Hematopoietic multipotent progenitor cell (in vitro differentiated cells): ENCODE results near the gene NME4. TPM values are rescaled to one million over a fixed set of nuclear protein-coding genes. Genes with fewer than 3 reads are reported as not detected.
"Not testable (repeated sequence)": the region's sequence is repeated elsewhere in the genome, so short reads cannot be mapped to it uniquely, and the experiment has no call there.

Source experiments
- DNase-seq, 3 donors: peaks; one replicate each; pipeline ENCODE4 v3.0.0-alpha.2; 2011 to 2015; ENCODE audit warnings: low read depth in 2 of 3, low spot score in 2 of 3
- total RNA-seq: library from RNA; depleted of rRNA; stranded (reverse); fragments of >200 nt; gene quantifications from one replicate; pipeline ENCODE4 v1.2.3, GENCODE V29; 2012

Gene NME4
- total RNA-seq, 1 donor = 170 TPM

DNA sequence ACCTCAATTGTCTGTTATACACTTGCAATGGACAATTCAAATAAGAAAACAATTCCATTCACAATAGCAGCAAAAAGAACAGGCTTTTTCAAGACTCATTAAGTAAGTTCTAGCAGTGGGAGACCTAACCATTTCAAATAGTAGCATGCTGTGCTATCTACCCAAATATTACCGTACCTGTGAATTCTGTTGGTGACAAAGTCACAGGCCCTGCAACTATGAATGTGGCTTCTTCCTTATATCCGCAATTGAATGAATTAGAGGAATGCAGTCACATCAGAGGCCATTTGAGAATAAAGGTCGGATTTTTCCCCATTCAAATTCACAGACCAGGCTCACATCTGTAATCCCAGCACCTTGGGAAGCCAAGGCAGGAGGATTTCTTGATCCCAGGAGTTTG lies 800 bp upstream of the NME4 start:
- DNase-seq = no peak

DNA sequence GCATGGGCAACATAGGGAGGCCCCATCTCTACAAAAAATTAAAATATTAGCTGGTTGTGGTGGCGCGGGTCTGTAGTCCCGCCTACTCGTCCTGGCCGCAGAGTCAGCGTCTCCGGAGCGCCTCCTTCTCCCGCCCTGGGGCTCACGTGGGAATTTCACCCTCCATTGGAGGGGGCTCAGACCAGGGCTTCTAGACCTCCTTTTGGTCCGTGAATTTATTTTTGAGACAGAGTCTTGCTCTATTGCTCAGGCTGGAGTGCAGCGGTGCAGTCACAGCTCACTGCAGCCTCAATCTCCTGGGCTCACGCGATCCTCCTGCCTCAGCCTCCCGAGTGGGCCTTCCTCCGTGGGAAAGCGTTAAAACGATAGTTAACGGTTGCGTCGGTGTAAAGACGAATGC lies 394 bp upstream of the NME4 start:
- DNase-seq = peak in 2 of 3 donors; percentile 68 to 74

- peak in 2 of 3 donors; percentile 79 to 82 for DNase-seq
Observed at GRCh38 chr16:397736-398332, 835 bp downstream of the NME4 start.

DNA sequence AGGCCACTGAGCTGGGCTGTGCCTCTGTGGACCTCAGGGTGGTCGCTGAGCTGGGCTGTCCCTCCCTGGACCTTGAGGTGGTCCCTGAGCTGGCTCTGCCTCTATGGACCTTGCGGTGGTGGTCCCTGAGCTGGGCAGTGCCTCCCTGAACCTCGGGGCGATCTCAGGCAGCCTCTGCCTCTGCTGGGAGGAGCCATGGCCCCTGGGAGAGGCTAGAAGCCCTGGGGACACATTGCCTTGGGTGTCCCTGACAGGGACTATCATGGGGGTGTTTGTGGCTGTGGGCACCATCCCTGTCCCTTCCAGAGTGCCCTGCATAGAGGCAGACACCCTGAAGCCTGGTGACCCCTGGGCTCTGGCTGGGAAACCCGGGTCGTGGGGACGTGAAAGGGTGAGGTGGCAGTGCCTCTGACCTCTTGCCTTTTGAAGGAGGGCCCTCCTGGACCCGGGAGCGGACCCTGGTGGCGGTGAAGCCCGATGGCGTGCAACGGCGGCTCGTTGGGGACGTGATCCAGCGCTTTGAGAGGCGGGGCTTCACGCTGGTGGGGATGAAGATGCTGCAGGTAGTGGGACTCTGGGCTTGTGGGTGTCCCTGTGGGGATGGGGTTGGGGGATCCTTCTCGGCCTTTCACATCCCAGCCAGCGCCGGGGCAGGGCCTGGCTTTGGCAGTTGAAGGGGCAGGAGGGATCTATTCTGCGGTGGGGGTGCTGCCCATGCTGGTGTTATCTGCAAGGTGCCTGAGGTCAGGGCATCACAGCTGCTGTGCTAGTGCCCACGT lies 1.8 kb downstream of the NME4 start:
- DNase-seq = no peak

DNA sequence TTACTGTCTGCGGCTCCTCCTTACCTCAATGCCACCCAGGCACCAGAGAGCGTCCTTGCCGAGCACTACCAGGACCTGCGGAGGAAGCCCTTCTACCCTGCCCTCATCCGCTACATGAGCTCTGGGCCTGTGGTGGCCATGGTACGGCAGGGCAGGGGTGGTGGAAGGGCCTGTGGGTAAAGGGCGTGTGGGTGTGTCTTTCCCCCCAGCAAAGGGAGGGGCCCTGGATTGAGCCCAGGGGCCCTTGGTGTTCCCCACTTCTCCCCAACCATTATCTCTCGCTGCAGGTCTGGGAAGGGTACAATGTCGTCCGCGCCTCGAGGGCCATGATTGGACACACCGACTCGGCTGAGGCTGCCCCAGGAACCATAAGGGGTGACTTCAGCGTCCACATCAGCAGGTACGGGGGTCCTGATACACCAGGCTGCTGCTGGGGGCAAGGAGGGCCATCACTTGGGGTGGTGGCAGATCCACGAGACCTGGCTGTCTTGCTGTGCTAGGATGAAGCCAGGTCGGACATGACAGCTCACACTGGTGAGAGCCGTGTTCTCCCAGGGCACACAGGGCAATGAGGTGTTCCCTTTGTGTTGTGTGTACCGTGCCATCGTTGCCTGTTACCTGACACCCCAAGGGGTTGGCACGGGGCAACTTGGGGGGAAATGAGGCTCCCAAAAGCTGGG lies 2.5 kb downstream of the NME4 start:
- no peak for DNase-seq

DNA sequence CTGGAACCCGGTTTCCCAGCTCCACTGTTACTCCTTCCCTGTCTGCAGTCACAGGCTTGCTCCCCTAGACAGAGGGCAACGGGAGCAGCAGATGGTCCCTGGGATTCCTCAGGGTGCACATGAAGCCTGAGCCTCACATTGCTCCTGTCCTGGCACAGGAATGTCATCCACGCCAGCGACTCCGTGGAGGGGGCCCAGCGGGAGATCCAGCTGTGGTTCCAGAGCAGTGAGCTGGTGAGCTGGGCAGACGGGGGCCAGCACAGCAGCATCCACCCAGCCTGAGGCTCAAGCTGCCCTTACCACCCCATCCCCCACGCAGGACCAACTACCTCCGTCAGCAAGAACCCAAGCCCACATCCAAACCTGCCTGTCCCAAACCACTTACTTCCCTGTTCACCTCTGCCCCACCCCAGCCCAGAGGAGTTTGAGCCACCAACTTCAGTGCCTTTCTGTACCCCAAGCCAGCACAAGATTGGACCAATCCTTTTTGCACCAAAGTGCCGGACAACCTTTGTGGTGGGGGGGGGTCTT lies 3.1 kb downstream of the NME4 start:
- no peak for DNase-seq

DNA sequence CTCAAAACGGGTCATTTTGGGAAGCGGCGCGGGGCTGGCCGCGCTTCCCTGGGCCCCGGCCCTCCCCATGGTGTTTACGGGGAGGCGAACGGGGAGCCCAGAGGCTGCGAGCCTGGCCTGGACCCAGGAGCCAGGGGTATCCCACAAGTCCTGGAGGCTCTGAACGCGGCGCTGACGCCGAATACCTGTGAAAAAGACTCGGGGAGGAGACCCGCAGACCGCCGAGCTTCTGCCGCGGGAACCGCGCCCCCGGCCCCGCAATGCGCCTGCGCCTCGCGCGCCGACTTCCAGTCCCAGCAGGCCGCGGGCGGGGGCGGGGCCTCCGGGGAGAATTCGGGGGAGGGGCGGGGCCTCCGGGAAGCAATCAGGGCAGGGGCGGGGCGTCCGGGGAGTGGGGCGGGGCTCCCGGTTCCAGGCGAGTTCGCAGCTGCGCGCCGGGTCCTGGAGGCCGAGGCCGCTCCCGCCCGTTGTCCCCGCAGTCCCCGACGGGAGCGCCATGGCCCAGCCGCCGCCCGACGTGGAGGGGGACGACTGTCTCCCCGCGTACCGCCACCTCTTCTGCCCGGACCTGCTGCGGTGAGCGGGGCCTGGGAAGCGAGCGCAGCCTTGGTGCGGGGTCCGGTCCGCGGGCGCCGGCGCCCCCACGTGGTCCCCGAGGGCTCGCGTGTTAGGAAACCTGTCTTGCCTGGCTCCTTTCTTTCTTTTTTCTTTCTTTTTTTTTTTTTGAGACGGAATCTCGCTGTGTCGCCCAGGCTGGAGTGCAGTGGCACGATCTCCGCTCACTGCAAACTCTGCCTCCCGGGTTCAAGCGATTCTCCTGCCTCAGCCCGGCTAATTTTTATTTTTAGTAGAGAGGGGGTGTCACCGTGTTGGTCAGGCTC lies 4.7 kb downstream of the NME4 start, which contains the start of gene DECR2:
DECR2 (plus strand) TSS at position 418 of the 881 bp plus-strand sequence; CDS start at position 497, 79 bp downstream.
- peak; percentile 85 to 94 (median 88) for DNase-seq

GRCh38 chr16:404971-405486 lies 8.0 kb downstream of the NME4 start:
- DNase-seq = no peak

DNA sequence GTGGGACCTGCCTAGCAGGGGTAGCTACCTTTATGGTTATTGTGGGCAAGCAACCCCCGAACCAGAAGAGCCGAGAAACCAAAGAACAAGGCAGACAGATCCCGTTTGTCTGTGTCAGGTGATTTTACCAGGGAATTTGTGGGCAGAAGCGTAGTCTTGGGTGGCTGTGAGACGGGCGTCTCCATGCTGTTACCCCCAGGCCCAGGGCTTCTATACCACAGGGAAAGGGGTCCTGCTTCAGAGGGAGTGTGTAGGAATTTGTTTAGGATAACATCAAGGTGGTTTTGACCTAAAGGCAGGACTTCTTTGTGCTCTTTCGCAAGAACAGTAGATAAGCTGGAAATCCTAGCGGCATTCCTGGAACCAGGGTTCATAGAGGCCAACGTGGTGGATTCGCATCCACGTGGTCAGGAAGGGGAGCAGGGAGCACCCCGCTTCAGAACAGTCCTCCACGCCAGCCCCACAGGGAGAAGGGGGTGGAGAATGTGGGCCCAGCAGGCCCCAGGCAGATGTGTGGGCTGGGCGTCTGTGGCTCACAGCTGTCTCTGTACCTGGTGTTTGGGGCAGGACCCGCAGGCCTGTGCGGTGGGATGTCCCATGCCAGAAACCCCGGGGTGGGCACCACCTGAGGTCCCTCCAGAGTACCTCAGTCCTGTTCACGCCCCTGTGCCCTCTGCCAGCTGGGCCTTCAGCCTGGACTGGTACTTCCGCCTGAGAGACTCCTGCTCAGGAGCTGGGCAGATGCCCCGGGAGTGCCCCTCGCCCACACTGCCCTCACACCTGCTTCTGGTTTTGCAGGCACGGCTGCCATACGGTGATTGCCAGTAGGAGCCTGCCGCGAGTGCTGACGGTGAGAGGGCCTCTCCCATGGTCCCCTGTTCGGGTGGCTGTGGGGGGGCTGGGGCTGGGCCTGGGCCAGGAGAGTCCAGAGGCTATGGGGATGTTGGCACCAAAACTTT lies 8.8 kb downstream of the NME4 start:
- DNase-seq = no peak

GRCh38 chr16:407253-407652 lies 10.3 kb downstream of the NME4 start:
- DNase-seq = no peak

- no peak for DNase-seq
Observed at GRCh38 chr16:410516-411178, 13.6 kb downstream of the NME4 start.

- DNase-seq = no peak
Observed at GRCh38 chr16:411576-412265, 14.7 kb downstream of the NME4 start.

DNA sequence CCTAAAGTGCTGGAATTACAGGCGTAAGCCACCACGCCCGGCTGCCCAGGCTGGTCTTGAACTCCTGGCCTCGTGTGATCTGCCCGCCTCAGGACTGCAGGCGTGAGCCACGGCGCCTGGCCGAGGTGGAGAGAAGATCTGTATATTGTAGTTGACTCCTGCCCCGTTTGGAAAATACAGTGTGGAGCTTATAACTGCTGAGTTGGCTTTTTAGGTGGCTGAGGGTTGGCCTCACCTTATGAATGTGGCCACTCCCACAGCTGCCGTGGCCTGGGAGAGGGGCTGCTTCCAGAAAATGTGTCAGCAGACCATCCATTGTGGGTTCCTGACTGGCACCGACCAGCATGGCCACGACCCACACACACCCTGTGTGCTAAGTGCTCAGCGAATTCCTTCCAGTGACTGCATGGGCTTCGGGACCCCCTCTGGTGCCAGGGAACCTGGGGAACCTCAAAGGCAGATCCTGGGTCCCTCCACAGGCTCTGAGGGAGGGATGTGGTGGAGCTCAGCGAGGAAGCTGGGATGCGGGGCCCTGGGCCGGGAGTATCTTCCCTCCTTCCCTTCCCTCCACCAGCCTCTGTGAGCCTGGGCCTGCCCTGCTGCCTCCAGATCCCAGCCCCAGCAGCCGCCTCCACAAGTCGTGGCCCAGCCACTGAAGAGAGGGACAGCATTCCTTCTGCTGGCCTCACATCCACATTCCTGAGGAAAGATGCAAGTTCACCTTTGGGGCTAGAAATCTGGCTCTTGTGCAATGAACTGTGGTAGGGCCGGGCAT lies 17.6 kb downstream of the NME4 start:
- no peak for DNase-seq

- not testable (repeated sequence) for DNase-seq
Observed at GRCh38 chr16:415170-415498, 18.1 kb downstream of the NME4 start.

DNA sequence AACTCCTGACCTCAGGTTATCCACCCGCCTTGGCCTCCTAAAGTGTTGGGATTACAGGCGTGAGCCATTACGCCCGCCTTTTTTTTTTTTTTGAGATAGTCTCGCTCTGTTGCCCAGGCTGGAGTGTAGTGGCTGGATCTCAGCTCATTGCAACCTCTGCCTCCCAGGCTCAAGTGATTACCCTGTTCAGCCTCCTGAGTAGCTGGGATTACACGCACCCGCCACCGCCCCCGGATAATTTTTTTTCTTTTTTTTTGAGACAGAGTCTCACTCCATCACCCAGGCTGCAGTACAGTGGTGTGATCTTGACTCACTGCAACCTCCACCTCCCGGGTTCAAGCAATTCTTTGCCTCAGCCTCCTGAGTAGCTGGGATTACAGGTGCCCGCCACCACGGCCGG lies 25.2 kb downstream of the NME4 start:
- not testable (repeated sequence) for DNase-seq

DNA sequence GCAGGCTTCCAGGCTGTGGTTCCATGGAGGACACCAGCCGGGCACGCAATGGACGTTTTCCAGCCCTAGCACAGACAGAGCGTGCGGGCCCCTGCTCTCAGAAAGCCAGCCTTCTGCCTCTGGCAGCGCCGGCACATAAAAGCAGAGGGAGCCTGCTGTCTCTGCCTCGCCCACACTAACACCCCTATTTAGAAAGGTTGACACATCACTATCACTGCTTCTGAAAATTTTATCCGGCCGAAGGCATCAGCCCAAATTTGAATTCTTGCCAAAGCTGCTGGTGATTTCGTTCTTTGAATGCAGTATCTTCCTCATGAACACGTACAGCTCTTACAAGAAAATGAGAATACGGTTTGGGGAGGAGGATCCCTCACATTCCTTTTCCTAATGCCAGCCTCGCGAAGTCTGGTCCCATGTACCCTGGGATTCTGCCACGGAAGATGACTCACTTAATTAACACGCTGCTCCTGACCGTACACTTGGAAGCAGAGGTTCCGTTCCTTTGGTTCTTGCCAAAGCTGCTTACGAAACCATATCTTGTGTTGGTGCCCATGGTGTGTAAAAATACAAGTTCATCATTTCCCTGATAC lies 27.1 kb downstream of the NME4 start:
- DNase-seq = no peak

DNA sequence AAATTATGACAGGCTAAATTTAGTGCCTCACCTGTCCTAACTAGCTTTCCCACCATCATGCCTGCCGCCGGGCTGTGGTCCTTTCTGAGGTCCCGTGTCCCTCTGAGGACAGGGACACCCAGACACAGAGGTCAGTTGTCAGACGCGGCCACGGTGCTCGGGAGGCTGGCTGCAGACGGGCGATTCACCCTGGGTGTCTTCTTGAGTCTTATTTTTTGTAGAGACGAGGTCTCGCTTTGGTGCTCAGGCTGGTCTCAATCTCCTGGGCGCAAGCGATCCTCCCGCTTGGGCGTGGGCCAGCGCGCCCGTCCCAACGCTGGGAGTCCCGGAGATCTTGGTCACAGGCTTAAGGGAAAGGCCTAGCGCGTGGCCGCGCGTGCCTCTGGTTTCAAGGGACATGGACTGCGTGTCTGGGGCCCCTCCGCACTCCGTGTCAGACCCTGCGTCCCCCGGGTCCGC lies 27.7 kb downstream of the NME4 start:
- DNase-seq = no peak
